HG03442 (cell line): ENCODE data around the gene SUPT4H1.

ENCODE experiments used
- ATAC-seq: cut with Tn5 transposase; IDR thresholded peaks from one replicate; pipeline ENCODE4 v1.9.1; 2021; ENCODE audit warnings: mild to moderate bottlenecking, moderate library complexity; ENCODE audit not compliant: unreplicated experiment

SUPT4H1 gene

GRCh38 chr17:58381124-58382035 is 29.4 kb upstream of the SUPT4H1 start:
- ATAC-seq = no peak

GRCh38 chr17:58380207-58381123 is 28.5 kb upstream of the SUPT4H1 start:
- ATAC-seq = no peak

DNA sequence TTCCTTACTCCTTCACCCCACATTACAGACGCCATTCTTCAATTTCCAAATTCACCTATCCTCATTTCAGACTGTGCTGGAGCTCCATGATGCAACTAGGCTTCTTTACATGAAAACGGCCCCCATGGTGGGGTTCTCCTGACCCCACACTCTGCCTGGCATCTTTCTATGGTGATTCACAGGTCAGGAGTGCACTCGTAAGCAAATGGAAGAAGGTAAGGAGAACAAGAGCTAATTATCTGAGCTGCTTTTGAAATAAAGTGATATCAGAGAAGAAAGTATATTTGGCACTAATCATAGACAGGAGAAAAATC is 27.5 kb upstream of the SUPT4H1 start:
- no peak for ATAC-seq

- ATAC-seq = no peak
These were observed 26.9 kb upstream of the SUPT4H1 start for GRCh38 chr17:58378733-58379510.

DNA sequence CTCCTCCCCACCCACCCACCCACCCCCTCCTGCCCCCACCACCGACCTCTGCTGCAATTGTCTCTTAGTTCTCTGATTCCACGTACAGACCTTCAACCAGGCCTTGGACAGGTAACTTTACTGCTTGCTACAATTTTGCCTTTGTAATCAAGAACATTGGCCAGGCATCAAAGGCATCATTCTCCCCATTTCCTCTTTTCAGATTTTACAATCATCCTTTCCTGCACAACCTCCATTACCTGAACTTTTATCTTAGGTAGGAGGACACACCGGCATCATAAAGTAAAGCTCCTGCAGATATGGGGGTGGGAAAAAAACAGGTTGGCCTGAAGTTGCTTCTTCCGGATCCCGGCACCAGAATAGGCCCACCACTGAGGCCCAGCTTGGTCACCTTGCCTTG is 25.7 kb upstream of the SUPT4H1 start:
- ATAC-seq = no peak

- ATAC-seq = no peak
These were observed 25.1 kb upstream of the SUPT4H1 start for GRCh38 chr17:58377093-58377601.

- ATAC-seq = no peak
These were observed 24.5 kb upstream of the SUPT4H1 start for GRCh38 chr17:58376472-58377000.

DNA sequence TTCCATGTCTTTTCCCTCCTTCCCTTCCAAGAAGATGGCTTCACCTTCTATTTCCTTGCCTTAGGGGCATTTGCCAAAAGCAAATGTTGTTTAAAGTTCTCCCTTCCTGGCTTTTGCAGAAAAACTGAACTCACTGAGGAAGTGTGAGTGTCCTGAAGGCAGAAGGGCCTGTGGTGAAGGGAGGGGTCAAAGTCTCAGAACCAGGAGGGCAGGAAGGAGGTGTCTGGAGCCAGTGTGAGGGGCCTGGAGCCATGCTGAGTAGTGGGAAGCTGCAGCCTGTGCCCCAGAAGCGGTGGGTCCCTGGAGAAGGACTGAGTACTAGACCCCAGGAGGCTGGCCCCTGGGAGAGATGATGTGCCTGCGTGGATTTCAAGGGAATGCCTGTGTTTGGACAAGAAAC is 23.8 kb upstream of the SUPT4H1 start:
- ATAC-seq = no peak

DNA sequence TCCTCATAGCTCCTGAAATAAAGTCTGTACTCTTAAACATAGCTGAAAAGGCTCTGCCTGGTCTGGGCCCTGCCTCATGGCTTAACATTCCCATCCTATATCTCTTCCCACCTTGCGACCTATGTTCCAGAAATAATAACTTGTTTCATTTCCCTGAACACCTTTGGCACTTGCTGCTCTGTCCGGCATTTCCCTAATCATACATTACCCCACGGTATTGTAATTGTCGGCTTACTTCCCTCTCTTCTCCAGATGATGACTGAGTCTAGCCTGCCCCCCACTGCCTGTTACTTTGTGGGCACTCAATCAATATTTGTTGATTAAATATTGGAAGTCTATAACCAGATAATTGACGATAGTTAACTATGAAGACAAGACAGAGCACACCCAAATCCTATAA is 23.3 kb upstream of the SUPT4H1 start:
- no peak for ATAC-seq

- no peak for ATAC-seq
These were observed 21.9 kb upstream of the SUPT4H1 start for GRCh38 chr17:58373923-58374322.

GRCh38 chr17:58373003-58373402 is 21.0 kb upstream of the SUPT4H1 start:
- ATAC-seq = no peak

- ATAC-seq = no peak
These were observed 19.4 kb upstream of the SUPT4H1 start for GRCh38 chr17:58371300-58371950.

DNA sequence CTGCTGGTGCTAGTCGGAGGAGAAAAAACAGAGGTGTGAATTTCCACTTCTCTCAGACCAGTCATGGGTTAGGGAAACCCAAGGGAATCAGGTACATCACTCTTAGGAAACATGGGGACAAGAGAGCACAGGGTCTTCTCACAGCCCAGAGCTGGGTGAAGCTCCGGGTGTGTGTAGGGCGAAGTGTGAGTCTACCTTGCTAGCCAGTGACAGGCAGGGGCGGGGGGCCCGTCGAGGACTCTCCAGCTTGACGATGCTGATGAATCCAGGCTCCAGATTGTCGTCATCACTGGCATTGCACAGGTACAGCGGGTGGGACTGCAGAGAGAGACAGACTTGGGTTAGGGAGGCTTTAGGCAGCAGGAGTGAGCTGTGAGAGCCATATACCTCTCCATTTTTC is 18.7 kb upstream of the SUPT4H1 start:
- no peak for ATAC-seq

DNA sequence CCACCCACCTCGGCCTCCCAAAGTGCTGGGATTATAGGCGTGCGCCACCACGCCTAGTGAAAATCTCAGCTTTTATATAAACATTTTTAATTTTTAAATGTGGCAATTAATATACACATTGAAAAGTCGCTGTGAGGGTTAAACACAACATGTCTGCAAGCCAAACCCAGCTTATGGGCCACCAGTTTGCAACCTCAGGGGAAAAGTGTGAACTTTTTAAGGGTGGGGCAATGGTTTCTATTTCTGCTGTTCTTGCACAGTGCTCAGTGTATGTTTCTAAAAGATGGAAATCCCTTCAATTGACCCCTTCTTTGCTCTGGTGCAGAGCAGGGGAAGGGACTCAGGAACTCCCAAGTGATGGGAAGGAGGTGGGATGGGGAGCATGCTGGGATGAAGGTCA is 18.3 kb upstream of the SUPT4H1 start:
- ATAC-seq = no peak

GRCh38 chr17:58369214-58370031 is 17.4 kb upstream of the SUPT4H1 start:
- ATAC-seq = no peak

DNA sequence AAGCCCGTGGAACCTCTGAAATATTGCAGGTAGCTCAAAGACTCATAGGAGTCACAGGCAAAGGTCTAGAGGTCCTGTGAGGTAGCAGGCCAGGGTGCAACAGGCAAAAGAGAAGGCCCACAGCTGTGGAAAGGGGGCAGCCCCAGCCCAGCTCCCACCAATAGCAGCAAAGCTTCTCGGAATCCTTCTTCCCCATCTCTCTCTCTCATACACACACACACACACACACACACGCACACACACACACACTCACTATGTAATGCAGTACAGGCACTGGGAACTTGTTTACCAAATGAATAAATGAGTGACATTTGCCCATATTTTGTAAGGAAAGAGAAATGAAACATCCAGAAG is 16.8 kb upstream of the SUPT4H1 start:
- ATAC-seq = no peak

GRCh38 chr17:58367461-58367860 is 15.5 kb upstream of the SUPT4H1 start:
- no peak for ATAC-seq

DNA sequence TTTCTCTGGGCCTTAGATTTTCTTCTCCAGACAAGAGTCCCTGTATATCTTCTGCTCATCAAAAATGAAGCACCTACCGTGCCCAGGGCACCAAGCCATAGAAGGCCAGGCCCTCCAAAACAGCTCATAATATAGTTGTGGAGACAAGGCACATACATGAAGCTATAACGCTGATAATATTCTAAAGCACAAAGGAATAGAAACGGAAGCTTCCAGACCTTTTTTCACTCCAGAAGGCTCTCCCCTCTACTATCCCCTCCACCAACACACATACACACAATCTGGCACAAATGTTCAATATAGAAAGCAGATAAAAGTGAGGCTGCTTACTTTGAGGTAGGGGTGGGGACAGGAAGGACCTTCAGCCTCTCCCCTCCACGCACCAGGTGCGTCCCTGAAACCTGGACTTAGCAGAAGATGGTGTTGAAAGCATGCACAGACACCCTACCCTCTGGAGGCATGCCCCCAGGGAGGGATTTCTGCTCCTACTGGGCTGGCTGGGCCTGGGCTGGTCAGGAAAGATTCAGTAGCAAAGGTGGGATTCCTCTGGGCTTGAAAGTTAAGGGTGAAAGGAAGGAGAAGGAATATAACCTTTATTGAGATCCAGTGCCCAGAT is 14.1 kb upstream of the SUPT4H1 start:
- ATAC-seq = no peak
